ENCODE data around the gene SORBS1. TPM values are rescaled to one million over a fixed set of nuclear protein-coding genes. Genes with fewer than 3 reads are reported as not detected.

SORBS1 gene
- total and polyA plus RNA-seq, 2 donors (not counting 3 experiments of a cell fraction or from before 2014, with no cell fraction given): 2.0 to 7.9 TPM

DNA sequence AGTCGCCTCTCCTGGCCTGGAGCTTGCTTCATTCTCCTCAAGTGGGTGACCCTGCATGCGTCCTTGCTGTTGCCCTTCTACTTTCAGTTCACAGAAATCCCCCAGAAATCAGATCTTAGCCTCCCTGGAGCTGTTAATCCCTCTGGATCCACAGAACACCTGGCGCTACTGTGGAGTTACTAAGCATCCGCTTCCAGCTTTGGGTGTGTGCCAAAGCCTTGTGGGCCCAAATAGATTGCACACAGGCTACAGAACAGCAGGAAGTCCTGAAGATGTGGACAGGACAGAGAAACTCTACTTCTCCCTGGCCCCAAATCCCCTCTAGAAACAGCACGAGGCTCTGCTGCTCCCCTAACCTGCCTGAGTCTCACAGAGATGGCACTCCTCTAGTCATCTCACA is 233.8 kb downstream of the SORBS1 start:
- H3K79me2 ChIP-seq (ENCODE audit: control insufficient read depth, insufficient read depth, low read length): no peaks in the 10 kb centered on the region
- no peaks in the 10 kb centered on the region for H4K20me1 ChIP-seq (replicated peaks; ENCODE audit: control insufficient read depth, extremely low read depth, insufficient read depth, low read length)
- H3K27me3 ChIP-seq (ENCODE audit: control insufficient read depth in 2 of 2, insufficient read depth in 2 of 2, low read length in 2 of 2): no peaks in the 10 kb centered on the region
- no peak overlapping the region for H3K9ac ChIP-seq (replicated peaks; ENCODE audit: extremely low read depth, insufficient read depth, low read length)
- no peak overlapping the region for H3K27ac ChIP-seq (ENCODE audit: insufficient read depth, low read depth, low read length)
- ChIA-PET POLR2A (interaction anchor here (1.6 kb wide), 1 partner anchor 11 kb away, joined by 5 read pairs; no protein-coding TSS in a partner anchor), CTCF (no interaction called here)
- no peaks in the 10 kb centered on the region for H3K9me1 ChIP-seq (replicated peaks; ENCODE audit: control insufficient read depth, extremely low read depth, insufficient read depth, low read length)
- no peak overlapping the region for H2AFZ ChIP-seq (ENCODE audit: low read depth, low read length)
- TF ChIP-seq FOS (IDR thresholded peaks at IDR 0.05; ENCODE audit: borderline replicate concordance, insufficient read depth, low read length) (no peak), MYC (IDR thresholded peaks at IDR 0.05; ENCODE audit: low read depth, low read length) (no peak), JUN (IDR thresholded peaks at IDR 0.05; ENCODE audit: borderline replicate concordance, insufficient read depth, insufficient read length, low read depth) (no peak), POLR2A (IDR thresholded peaks at IDR 0.05; ENCODE audit: low read depth, low read length) (no peak), CTCF (IDR thresholded peaks at IDR 0.05; ENCODE audit: extremely low read depth in 1 of 2, insufficient read depth in 1 of 2, low read depth in 1 of 2, low read length in 2 of 2) (no peak), POLR2AphosphoS5 (IDR thresholded peaks at IDR 0.05; ENCODE audit: insufficient read depth, low read depth, low read length) (no peak), EZH2 (IDR thresholded peaks at IDR 0.05; ENCODE audit: borderline replicate concordance, low read depth, low read length, severe bottlenecking) (no peak), GATA2 (IDR thresholded peaks at IDR 0.05; ENCODE audit: insufficient read depth, insufficient read length, low read depth, low read length) (no peak)
- TF ChIP-seq, protein P1, sequence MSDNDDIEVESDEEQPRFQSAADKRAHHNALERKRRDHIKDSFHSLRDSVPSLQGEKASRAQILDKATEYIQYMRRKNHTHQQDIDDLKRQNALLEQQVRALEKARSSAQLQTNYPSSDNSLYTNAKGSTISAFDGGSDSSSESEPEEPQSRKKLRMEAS (IDR thresholded peaks at IDR 0.05; ENCODE audit: insufficient read depth, insufficient read length): no peak
- H3K36me3 ChIP-seq (ENCODE audit: control insufficient read depth in 2 of 2, extremely low read depth in 1 of 2, insufficient read depth in 2 of 2, low read length in 2 of 2): no peaks in the 10 kb centered on the region
- intact Hi-C loops (cut with micrococcal nuclease): no loop called here
- H3K4me3 ChIP-seq (replicated peaks in 1 of 3; ENCODE audit: insufficient read depth in 1 of 3, low read depth in 1 of 3, low read length in 3 of 3): no peak overlapping the region
- dilution Hi-C loops (cut with MboI; ENCODE audit: extremely low pct_ligation_motif_present, low sequenced_read_pairs): no loop called here
- FAIRE-seq: no peak
- no peak for DNase-seq (ENCODE audit: low read depth, low spot score)
- no peaks in the 10 kb centered on the region for H3K9me3 ChIP-seq (replicated peaks; ENCODE audit: control insufficient read depth, insufficient read depth, low read length)
- H3K4me1 ChIP-seq (ENCODE audit: control insufficient read depth, extremely low read depth, insufficient read depth, low read length): peaks cover 11% of the 10 kb centered on the region
- no peak overlapping the region for H3K4me2 ChIP-seq (ENCODE audit: insufficient read depth, low read length)
- no TSS peak for BruUV-seq (replicated peaks)

All from endothelial cell of umbilical vein (primary cell).